Hematopoietic multipotent progenitor cell treated with erythropoietin and hydrocortisone succinate and interleukin-3 and kit ligand, for 15 days (in vitro differentiated cells): ENCODE data around the gene KRT2.
"Not testable (repeated sequence)": the region's sequence is repeated elsewhere in the genome, so short reads cannot be mapped to it uniquely, and the experiment has no call there.

Experiments
- DNase-seq: peaks from one replicate; pipeline ENCODE4 v3.0.0-alpha.2; 2015; ENCODE audit warnings: low spot score

KRT2 gene

DNA sequence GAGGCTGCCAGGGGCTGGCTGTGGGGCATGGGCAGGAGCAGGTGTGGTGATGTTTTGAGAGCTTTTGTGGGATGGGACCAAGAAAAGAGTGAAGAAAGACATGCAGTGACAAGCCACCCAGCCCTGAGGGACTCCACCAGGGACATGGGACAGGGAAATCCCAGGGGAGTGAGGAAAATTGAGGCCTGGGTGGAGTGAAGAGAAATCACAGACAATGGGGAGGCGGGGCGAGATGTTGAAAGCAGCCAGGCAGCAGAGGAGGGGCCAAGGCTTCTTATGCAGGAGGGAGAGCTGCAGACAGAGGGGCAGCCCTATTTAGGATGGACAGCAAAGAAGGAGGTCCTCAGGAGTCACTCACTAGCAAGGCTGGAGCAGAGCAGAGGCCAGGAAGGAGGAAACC is 32.4 kb upstream of the KRT2 start:
- DNase-seq = no peak

DNA sequence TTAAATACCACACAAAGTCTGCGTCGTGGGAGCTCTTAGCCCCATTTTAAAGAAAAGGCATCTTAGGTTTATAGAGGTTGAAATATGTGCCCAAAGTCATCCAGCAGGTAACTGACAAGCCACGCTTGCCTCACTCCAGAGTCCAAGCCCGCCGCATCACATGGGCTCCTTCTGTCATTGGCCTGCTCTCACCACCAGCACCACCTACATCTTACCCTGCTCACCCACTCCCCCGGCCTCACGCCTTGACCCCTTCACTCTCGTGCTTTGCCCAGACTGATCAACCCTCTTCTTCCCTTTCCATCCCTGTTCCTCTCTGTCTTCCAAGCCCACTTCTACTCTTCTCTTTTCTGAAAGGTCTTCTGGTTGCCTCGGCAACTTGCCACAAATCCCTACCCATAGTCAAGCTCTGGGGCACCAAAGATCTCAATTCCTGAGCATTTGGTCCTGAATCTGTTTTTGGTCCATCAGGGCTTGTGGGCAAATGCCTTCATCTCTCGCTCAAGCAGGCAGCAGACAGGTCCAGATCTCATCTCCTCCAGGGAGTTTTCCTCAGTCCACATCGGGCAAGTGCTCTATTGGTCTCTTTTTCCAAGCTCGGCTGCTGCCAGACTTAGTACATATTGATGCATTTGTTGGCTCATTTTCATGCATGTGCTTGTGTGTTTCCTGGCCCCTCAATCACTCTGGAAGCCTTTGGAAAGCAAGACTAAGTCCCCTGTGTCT is 31.7 kb upstream of the KRT2 start:
- no peak for DNase-seq

DNA sequence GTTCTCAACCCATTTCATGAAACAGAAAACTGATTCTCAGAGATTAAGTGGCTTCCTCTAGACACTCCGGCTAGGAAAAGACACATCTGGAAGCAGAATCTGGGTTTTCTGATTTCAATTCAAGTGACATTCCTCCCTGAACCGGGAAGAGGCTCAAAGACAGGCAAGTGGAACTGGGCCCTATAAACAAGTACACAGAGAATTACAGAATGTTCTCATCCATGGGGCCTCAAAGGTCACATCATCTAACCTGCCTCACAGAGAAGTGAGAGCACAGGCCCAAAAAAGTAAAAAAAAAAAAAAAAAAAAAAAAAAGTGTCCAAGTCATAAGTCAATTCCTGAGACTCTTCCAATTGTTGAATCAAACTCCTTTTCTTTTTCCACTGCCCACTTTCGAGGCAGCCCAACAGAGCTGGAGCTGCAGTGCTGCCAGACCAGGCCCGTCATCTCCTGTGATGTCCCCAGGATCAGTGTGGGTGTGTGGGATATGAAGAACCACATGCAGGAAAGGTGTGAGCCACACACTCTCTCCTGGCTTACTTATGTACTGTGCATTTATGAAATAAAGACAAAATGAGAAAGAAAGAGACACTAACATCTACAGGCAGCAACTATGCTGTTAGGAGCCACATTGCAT is 31.0 kb upstream of the KRT2 start:
- no peak for DNase-seq

DNA sequence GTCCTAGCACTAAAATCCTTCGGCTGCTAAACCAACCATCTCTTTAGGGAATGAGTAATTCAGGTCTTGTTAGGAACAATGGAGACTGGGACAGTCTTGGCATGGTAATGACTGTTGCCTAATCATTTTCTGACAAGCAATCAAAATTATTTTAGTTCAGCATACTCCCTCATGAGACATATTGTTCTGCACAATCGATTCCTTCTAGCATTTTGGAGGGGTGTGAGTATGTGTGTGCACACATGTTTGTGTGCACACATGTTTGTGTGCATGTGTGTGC is 30.3 kb upstream of the KRT2 start:
- no peak for DNase-seq

DNA sequence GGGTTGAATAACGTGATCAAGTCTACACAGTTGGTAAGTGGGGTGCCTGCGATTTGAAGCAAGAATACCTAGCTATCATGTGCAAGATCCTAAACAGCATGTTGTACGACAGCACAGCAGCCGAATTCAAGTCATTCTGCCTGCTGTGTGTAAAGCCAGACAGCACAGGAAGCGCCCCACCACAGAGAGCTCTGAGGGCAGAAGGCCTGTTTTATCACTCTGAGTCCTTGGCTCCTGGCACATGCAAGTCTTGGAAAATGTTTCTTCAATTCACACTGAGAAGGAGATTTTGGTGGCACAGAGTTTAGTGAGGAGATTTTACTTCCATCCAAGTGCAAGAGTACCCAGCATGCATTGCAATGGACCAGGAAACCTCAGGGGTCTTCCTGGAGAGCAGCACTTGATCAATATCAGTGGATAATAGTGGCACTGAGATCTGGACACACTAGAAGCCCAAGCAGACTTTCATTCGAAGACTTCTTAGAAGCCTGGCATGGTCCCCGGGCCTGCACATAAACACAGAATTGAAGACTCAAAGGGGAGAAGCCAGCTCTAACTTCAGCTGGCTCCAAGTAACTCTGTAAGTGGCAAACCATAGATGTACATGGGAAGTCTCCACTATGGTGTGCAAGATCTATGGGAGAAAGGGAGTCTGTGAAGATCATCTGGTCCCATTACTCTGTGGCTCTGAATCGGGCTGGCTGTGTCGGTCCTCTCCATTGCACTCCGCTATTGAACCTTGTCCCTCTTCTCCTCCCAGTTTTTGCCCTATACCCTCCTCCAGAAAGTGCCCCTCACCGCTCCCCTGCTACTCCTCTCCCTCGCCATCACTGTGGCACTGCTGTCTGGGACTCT is 29.7 kb upstream of the KRT2 start:
- DNase-seq = no peak

DNA sequence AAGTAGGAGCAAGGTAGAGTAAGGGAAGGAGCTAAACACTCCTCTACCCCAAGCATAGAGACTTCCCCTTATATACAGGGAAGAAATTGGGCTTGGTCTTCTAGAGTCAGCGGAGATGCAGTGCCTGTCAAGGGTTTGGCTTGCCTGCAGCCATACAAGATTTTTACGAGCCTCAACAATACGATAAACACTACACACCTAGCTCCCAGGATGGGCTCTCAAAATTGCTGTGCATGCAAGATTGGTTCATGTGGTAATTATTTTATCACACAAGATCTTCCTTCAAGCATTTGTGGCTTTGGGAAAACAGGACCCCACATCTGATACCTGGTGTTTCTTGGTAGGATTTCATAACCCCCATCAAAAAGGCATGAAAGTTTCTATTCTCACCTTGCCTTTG is 28.4 kb upstream of the KRT2 start, which contains the start of gene KRT1:
Gene KRT1 (minus strand): TSS at position 45 of the 400 bp plus-strand sequence. CDS start 59 bp downstream, outside the sequence.
- no peak for DNase-seq

DNA sequence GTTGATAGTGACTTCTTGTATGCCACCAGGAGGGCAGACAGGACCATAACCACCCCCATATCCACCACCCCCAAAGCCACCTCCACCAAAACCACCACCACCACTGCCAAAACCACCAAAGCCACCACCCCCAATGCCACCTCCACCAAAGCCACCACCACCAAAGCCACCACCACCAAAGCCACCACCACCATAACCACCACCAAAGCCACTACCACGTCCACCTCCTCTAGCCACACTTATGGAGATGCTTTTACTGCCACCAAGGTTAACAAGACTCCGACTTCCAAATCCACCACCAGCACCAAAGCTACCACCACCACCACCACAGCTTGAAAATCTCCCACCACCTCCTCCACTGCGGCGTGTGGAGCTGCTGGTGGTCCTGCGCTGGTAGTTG is 27.9 kb upstream of the KRT2 start:
- no peak for DNase-seq

DNA sequence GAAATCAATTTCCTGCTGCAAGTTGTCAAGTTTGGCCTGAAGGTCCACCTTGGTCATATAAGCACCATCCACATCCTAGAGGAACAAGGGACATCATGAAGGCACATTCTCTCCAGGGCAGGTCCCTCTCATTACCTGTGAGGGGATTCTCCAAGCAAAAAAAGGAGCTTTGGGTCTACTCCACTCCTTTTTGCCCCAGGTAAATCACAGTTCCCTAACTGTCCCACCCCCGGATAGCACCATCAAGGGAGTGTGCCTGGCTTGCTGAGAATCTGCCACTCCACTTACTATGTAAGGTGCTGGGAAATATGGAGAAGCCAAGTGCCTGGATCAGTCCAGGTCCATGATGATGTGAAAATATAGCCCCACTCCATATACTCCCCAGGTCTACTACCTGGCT is 25.7 kb upstream of the KRT2 start:
- DNase-seq = no peak

DNA sequence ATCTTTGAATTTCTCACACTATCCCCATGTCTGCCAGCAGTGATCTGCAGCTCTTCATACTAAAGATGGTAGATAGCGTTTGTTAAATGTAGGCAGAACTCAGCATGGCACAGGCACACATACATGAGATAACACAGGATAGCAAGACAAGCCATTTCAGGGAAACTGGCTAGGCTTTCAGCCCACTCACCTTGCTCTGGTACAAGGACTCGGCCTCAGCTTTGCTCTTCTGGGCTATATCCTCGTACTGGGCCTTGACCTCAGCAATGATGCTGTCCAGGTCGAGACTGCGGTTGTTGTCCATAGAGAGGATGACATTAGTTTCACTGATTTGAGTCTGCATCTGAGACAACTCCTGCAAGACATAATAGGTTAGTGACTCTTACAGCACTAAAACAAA is 25.1 kb upstream of the KRT2 start:
- no peak for DNase-seq

DNA sequence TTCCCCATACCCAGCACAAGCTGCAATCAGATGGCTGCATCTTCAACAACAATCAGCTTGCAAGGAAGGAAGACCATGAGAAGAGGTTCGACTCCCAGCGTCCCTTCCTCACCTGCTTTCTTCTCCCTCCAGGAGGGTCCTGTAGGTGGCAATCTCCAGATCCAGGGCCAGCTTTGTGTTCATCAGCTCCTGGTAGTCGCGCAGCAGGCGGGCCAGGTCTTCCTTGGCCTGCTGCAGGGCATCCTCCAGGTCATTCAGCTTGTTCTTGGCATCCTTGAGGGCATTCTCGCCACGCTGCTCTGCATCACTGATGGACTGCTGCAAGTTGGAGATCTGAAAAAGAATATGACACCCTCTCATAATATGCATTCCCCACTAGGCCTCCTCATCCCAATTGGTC is 24.2 kb upstream of the KRT2 start:
- DNase-seq = no peak

DNA sequence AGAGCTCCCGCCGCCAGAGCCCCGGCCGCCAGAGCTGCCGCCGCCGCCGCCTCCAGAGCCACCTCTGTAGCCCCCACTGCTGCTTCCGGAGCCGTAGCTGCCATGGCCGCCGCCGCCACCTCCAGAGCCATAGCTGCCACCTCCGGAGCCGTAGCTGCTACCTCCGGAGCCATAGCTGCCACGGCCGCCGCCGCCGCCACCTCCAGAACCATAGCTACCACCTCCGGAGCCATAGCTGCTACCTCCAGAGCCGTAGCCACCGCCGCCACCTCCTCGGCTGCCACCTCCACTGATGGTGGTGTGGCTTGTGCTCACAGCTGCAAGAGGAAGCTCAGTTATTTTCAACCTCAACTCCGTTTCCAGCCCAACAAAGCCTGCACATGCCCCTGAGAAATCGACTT is 23.3 kb upstream of the KRT2 start:
- no peak for DNase-seq

DNA sequence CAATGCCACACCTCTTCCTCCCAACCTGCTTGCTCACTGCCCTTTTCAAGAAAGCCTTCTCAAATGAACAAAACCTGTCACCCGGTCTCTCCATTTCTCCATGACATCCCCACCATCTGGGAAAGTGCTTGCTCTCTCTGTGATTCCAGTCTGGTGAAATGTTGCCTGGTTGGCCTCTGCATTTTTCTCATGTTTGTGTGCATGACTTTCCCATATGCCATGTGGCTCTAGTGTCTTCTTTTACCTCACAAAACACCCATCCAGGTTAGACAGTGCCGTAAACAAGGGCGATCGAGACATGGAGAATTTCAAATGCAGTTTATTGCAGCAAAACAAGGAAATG is 22.4 kb upstream of the KRT2 start:
- DNase-seq = no peak

DNA sequence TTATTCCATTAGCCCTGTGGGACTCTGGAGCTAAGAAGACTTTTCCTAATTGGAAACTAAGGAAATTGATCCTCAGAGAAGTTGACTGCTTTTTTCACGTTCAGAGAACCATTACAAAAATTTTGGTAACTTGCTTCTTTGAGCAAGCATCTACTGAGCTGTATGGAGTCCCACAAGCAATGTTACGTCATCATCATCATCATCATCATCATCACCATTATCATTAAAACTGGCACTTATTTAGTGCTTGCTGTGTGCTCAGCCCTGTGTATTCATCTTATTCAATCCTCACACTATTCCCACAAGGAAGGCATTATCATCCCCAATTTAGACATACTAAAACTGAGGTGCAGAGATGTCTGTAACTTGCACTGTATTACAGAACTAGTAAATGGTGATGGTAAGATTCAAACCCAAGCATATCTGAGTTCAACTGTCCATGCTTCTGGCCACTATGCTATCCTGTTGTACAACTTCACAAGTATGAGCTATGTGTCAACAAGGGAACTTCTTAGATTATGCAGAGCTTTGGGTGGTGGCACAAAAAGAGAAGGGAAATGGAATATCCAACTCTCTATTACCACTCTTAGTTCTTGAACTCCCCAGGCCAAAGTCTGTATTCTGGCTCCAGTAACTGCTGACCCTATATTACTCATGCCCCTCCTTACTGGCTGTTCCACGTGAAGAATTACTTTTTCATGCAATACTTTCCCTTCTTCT is 21.9 kb upstream of the KRT2 start:
- DNase-seq = no peak

DNA sequence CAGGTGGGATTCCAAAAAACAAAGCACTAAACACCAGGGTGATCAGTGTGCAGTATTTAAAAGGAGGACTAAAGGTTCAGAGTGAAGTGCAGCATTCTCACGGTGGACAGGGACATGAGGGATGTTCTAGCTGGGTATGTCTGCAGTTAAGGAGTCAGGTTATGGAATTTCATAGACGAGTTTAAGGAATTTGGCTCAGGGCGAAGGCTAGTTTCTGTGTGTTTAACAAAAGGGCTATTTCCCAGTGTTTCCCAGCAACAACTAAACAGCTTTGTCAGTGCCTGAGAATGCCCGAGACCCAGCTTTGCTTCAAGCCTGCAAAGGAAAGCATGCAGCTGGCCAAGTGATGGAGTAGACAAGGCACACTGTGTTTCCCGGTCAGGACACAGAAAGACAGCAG is 21.2 kb upstream of the KRT2 start:
- no peak for DNase-seq

DNA sequence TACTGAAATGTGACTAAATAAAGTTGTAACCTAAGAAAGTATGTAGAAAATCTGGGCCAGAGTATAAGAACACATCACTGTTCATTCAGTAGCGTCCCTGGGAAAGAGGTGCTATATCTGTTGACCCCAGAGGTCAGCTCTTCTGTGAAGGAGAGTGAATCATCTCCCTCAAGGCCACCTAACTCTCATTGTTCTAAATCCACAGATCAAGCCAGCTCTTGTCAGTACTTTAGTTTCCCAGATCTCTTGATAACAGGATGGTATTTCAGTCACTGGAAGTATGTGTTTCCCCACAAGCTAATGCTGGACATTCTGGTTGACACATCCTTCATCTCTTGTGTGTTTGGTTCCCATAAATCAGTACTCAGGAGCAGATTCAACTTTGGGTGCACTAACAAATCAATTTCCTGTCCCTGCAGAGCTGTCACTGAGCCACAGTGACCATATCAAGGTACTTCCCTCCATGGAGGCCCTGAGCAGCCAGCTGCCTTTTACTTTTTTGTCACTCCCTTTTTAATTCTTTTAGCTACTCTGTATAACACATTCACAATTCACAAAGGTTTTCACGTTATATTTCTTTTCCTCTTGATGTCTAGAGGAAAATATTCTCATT is 20.4 kb upstream of the KRT2 start:
- DNase-seq = no peak

DNA sequence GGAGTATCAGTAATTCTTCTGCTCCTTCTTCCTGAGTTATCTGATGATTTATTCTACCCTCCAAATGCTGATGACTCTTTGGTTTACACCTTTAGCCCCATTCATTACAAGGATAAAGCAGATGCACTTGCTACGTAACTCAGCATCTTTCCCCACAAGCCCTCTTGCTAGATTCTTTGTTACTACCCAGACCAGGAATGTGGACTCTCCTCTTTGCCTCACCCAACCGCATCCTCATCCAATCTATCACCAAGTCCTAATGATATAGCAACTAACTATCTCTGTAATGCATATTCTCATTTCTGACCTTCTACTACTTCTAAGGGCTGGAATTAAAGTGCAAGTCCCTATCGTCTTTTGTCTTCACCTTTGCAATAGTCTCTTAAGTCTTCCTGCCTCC is 18.9 kb upstream of the KRT2 start:
- DNase-seq = no peak

DNA sequence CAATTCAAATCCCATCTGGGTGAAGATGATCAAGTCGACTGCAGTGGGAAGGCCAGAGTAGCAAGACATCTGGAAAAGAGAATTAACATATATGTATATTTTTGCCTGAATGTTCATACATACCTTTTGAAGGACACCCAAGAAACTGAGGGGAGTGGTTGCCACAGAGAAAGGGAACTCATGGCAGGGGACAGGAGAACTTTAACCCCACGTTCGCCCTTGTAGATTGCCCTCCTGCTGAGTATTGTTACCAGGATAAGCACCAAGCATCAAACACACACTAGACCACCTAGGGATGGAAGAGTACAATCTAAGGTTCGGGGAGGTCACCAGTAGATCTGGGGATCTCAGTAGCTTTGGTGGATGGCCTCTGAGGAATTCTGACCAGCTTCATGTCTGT is 18.5 kb upstream of the KRT2 start:
- no peak for DNase-seq

DNA sequence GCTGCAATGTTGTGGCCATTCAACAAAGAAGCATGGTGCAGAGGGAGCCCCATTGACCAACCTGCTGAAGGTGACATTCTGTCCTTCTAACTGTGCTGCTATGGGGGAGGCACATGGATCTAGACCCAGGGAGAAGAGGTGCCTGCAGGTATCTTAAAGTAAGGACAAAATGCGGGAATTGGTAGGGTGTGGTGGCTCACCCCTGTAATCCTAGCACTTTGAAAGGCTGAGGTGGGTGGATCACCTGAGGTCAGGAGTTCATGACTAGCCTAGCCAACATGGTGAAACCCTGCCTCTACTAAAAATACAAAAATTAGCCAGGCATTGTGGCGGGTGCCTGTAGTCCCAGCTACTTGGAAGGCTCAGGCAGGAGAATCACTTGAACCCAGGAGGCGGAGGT is 17.9 kb upstream of the KRT2 start:
- DNase-seq = not testable (repeated sequence)

DNA sequence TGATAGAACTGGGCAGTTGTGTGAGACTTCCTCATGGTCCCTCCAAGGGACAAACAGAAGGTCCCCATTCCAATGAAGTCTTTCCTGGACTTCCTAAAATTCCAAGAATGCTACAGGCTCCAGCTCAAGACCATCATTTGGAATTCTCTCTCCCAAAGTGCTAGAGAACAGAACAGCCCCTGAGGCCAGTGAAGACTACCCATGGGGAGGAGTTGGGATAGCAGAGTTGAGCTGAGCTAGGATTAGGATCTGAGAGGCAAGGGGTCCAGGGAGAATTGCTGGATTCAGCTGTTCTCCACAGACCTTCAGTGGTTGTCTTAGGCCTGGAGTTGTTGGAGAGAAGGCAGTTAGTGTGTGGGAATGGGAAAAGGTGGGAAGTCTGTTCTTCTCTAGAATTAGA is 17.4 kb upstream of the KRT2 start:
- no peak for DNase-seq

DNA sequence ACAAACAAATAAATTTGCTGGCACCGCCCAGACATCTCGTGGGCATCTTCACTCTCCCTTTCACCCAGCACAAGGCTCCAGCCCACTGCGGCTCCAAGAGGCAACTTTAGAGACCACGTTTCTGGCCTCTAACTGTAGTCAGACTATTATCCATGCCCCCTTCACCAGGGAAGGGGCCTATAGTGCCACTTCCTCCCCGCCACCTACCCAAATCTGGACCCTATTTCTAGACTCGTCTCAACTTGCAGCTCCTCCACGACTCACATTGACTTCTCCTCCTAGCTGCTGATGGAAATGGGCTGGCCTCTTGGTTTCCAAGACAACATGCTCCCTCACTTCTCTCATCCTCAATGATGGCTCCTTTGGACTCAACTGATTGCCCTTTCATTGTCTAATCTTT is 15.9 kb upstream of the KRT2 start:
- DNase-seq = no peak

DNA sequence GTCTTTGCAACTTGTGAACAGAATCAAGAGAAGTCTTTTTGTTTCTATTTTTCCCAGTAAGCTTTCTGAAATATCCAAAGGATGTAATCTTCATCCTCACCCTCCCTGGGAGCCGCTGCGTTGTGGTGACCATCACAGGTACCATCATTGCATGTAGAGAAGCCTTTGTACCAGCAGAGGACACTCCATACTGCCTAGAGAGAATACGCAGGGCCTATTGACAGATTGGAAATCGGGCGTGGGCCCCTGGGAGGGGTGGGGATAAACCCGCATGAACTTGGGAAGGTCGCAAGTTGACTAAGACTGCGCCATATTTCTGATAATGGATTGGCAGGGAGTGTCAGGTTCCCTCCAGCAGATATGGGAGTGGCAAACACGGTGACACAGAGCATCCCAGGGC is 15.5 kb upstream of the KRT2 start:
- DNase-seq = no peak

DNA sequence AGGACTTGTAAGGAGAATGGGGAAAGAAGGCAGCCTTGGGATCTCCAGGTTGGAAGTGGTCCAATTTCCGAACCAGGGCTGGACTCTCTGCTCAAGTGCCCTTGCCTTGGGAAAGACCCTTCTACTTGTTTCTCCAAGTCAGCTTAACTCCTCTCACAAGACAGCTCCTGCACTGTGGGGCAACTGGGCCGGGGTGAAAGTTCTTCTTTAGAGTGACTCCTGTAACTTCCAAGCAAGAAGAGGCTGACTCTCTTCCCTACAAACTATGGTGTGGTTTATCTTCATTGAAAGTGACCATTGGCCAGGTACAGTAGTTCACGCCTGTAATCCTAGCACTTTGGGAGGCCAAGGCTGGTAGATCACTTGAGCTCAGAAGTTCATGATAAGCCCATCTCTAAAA is 14.5 kb upstream of the KRT2 start:
- DNase-seq = no peak
